ENCODE measurements around the gene PRR35. TPM values are rescaled to one million over a fixed set of nuclear protein-coding genes. Genes with fewer than 3 reads are reported as not detected.

Gene PRR35
- total RNA-seq, 6 donors from 2014 or later, result not detected

- Histone ChIP-seq H3K27me3 (peaks cover 1 to 30% (median 14%) of the 10 kb centered on the region in 4 donors), H3K4me3 (no peak overlapping the region), H3K9me3 (no peaks in the 10 kb centered on the region), H3K27ac (no peak overlapping the region), H3K4me1 (peaks cover 1 to 27% (median 6%) of the 10 kb centered on the region in 4 donors), H3K36me3 (no peaks in the 10 kb centered on the region)
- DNase-seq, result no peak
- WGBS, 2 donors, result 24 to 50% methylated on average over 9 to 17 of the region's 54 CpGs
- no peak for ATAC-seq (ENCODE audit: low FRiP score in 2 of 2)
- TF ChIP-seq POLR2AphosphoS5 (IDR thresholded peaks at IDR 0.05) (no peak), EP300 (IDR thresholded peaks at IDR 0.05) (no peak), POLR2A (IDR thresholded peaks at IDR 0.05) (no peak), CTCF (IDR thresholded peaks at IDR 0.05) (no peak)
Observed at GRCh38 chr16:560701-561412, 663 bp downstream of the PRR35 start.

GRCh38 chr16:561413-561794 is 1.2 kb downstream of the PRR35 start:
- Histone ChIP-seq H3K27me3 (peaks cover 1 to 30% (median 14%) of the 10 kb centered on the region in 4 donors), H3K27ac (no peak overlapping the region), H3K9me3 (no peaks in the 10 kb centered on the region), H3K36me3 (no peaks in the 10 kb centered on the region), H3K4me1 (peaks cover 7 to 32% (median 10%) of the 10 kb centered on the region in 4 donors), H3K4me3 (no peak overlapping the region)
- no peak for DNase-seq
- no peak for TF ChIP-seq CTCF (IDR thresholded peaks at IDR 0.05)
- TF ChIP-seq POLR2AphosphoS5 (IDR thresholded peaks at IDR 0.05), result no peak
- TF ChIP-seq POLR2A (IDR thresholded peaks at IDR 0.05), result no peak
- TF ChIP-seq EP300 (IDR thresholded peaks at IDR 0.05), result no peak
- WGBS, 2 donors, result 69% methylated on average over 11 of the region's 15 CpGs; no CpG with 5 or more reads in 1 of the 2 donors
- no peak for ATAC-seq (ENCODE audit: low FRiP score in 2 of 2)

- no peak for DNase-seq
- Histone ChIP-seq H3K27me3 (peaks cover 1 to 30% (median 14%) of the 10 kb centered on the region in 4 donors), H3K4me1 (peaks cover 14 to 41% (median 18%) of the 10 kb centered on the region in 4 donors), H3K36me3 (no peaks in the 10 kb centered on the region), H3K9me3 (no peaks in the 10 kb centered on the region), H3K27ac (no peak overlapping the region), H3K4me3 (no peak overlapping the region)
- TF ChIP-seq POLR2A (IDR thresholded peaks at IDR 0.05) (no peak), CTCF (IDR thresholded peaks at IDR 0.05) (no peak), EP300 (IDR thresholded peaks at IDR 0.05) (no peak)
- no peak for ATAC-seq (ENCODE audit: low FRiP score in 2 of 2)
- 80 to 81% methylated on average over 22 to 42 of the region's 43 CpGs for WGBS, 2 donors
Observed at GRCh38 chr16:561957-562938, 2.1 kb downstream of the PRR35 start.

- Histone ChIP-seq H3K27ac (no peak overlapping the region), H3K4me3 (no peak overlapping the region), H3K36me3 (no peaks in the 10 kb centered on the region), H3K27me3 (peaks cover 1 to 28% (median 14%) of the 10 kb centered on the region in 4 donors), H3K4me1 (peaks cover 19 to 48% (median 25%) of the 10 kb centered on the region in 4 donors), H3K9me3 (no peaks in the 10 kb centered on the region)
- WGBS, 2 donors, result 80 to 90% methylated on average over 26 to 28 of the region's 30 CpGs
- ATAC-seq (ENCODE audit: low FRiP score in 2 of 2) (no peak), DNase-seq (no peak)
- TF ChIP-seq EP300 (IDR thresholded peaks at IDR 0.05) (no peak), POLR2A (IDR thresholded peaks at IDR 0.05) (no peak), CTCF (IDR thresholded peaks at IDR 0.05) (no peak), POLR2AphosphoS5 (IDR thresholded peaks at IDR 0.05) (no peak)
Observed at GRCh38 chr16:563072-563644, 3.0 kb downstream of the PRR35 start.

Data from upper lobe of left lung (tissue), 6 donors.